Chondrocyte (in vitro differentiated cells): ENCODE measurements around the gene GRB10. TPM values are rescaled to one million over a fixed set of nuclear protein-coding genes. Genes with fewer than 3 reads are reported as not detected.

Experiments
- DNase-seq: peaks from one replicate; pipeline ENCODE4 v3.0.0; 2021; ENCODE audit warnings: mixed read lengths, low spot score
- H3K27ac Mint-ChIP-seq: one replicate; pipeline ENCODE4 v1.8.0; 2021; ENCODE audit warnings: mild to moderate bottlenecking, moderate library complexity, mixed read lengths; ENCODE audit not compliant: unreplicated experiment
- H3K27me3 Mint-ChIP-seq: 2 replicates; pipeline ENCODE4 v1.8.0; 2021; ENCODE audit warnings: low read depth, mixed read lengths
- H3K36me3 Mint-ChIP-seq: 2 replicates; pipeline ENCODE4 v1.8.0; 2021; ENCODE audit warnings: low read depth, mixed read lengths
- H3K4me1 Mint-ChIP-seq: 2 replicates; pipeline ENCODE4 v1.8.0; 2021; ENCODE audit warnings: low read depth, mild to moderate bottlenecking, mixed read lengths
- H3K4me3 Mint-ChIP-seq: one replicate; pipeline ENCODE4 v1.8.0; 2021; ENCODE audit warnings: mild to moderate bottlenecking, moderate library complexity, mixed read lengths; ENCODE audit not compliant: unreplicated experiment
- H3K9me3 Mint-ChIP-seq: 2 replicates; pipeline ENCODE4 v1.8.0; 2021; ENCODE audit warnings: low read depth, mixed read lengths
- total RNA-seq: library from RNA; stranded (reverse); gene quantifications from 3 replicates; pipeline ENCODE4 v1.2.1, GENCODE V29; 2021
- TF ChIP-seq, protein P1 (sequence below): fragments of 200-600 bp; sonication (generic); IDR thresholded peaks from 2 replicates; pipeline ENCODE4 v1.5.0; 2021; ENCODE audit warnings: antibody characterized with exemption, mild to moderate bottlenecking, moderate library complexity

GRB10 gene
- total RNA-seq, 1 donor from 2014 or later, result 73.7 TPM

DNA sequence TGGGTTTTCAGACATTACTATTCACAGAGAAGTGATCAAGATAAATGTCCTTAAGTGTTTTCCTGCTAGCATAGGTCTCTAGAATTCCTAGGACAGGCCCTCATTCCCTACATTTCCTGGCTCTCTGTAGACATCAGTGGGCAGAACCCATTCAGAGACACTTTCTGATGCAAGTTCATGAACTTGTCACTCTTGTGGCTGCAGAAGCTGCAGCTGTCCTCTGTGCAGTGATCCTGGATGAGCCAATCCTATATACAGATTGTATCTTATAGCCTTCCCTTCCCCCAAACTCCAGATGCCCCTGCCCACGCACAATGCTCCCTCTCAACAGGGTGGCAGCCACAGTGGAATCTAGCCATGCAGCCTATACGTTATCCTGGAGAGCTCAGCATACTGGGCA, 12.6 kb upstream of the GRB10 start:
- H3K36me3 Mint-ChIP-seq, result no peaks in the 10 kb centered on the region
- H3K27ac Mint-ChIP-seq, result no peak overlapping the region
- no peak overlapping the region for H3K4me3 Mint-ChIP-seq
- TF ChIP-seq, protein P1, sequence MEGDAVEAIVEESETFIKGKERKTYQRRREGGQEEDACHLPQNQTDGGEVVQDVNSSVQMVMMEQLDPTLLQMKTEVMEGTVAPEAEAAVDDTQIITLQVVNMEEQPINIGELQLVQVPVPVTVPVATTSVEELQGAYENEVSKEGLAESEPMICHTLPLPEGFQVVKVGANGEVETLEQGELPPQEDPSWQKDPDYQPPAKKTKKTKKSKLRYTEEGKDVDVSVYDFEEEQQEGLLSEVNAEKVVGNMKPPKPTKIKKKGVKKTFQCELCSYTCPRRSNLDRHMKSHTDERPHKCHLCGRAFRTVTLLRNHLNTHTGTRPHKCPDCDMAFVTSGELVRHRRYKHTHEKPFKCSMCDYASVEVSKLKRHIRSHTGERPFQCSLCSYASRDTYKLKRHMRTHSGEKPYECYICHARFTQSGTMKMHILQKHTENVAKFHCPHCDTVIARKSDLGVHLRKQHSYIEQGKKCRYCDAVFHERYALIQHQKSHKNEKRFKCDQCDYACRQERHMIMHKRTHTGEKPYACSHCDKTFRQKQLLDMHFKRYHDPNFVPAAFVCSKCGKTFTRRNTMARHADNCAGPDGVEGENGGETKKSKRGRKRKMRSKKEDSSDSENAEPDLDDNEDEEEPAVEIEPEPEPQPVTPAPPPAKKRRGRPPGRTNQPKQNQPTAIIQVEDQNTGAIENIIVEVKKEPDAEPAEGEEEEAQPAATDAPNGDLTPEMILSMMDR, result no peak
- peaks cover 7% of the 10 kb centered on the region for H3K9me3 Mint-ChIP-seq
- DNase-seq, result no peak
- peaks cover 26% of the 10 kb centered on the region for H3K4me1 Mint-ChIP-seq
- peaks cover 5% of the 10 kb centered on the region for H3K27me3 Mint-ChIP-seq

DNA sequence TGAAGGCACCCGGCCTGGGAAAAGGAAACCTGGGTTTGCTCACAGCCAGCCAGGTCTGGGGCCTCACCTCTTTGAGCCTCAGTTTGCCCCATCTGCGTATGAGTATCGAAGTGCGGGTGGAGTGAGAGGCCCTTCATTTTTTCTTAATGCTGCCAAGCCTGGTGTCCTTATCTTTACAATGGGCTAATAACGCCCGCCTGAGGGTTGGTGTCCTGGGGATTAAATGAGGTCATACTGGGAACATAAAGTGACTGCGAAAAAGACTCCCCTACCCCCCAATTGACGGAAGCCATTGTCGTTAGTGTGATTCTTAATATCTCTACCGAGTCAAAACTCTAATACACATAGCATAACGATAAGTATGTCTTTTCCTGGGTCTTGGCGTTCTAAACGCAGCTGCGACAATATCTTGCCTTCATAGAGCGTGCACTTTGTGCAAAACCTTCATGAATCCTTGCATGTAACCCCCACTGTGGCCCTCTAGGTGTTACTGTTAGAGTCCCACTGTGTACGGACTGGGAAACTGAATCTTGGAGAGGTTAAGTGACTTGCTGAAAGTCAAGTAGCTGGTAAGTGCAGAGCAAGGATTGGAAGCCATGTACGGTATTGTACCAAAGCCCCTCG, 11.4 kb upstream of the GRB10 start:
- H3K4me3 Mint-ChIP-seq, result peak overlapping the region; percentile 59
- H3K9me3 Mint-ChIP-seq, result peaks cover 7% of the 10 kb centered on the region
- no peak overlapping the region for H3K27ac Mint-ChIP-seq
- TF ChIP-seq, protein P1, result no peak
- H3K36me3 Mint-ChIP-seq, result peaks cover under 1% of the 10 kb centered on the region
- no peak for DNase-seq
- H3K4me1 Mint-ChIP-seq, result peaks cover 38% of the 10 kb centered on the region
- H3K27me3 Mint-ChIP-seq, result no peaks in the 10 kb centered on the region

DNA sequence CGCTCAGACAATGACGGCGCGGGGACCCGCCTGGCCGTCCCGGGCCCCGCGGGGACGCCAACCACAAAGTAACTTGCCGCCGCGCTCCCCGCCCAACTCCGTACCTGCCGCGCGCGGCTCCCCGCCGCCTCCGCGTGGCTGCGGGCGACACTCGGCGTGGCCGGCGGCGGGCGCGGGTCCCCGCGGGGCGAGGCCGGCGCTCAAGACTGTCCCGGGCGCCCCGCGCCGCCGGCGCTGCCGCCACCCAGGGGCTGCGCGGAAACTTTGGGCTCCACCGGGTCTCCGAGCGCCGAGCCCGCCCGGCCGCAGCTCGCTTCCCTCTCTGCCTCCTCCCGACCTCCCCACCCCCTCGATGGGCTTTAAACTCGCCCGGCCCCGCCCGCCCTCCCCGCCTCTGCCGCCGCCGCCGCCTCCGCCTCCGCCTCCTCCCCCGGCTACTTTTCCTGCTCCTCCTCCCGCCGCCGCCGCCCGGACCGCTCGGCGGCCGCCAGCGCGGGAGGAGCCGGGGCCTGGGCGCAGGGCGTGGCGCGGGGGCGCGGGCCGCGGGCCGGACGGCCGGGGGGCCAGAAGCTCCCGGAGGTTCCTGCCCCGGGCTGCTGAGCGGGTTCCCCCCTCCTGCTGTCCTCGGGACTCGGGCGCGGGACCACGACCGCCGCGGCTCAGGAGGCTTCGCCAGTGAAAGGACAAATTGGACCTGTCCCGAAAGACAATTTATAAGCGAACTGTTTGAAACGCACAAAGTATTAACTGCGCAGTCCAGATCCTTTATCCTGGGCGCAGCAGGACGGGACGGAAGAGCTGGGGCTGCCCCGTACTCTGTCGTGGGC, 10.6 kb upstream of the GRB10 start:
- TF ChIP-seq, protein P1, result no peak
- H3K27me3 Mint-ChIP-seq, result no peaks in the 10 kb centered on the region
- H3K27ac Mint-ChIP-seq, result no peak overlapping the region
- no peak for DNase-seq
- H3K4me1 Mint-ChIP-seq, result peaks cover 42% of the 10 kb centered on the region
- H3K36me3 Mint-ChIP-seq, result peaks cover 2% of the 10 kb centered on the region
- H3K9me3 Mint-ChIP-seq, result peaks cover 6% of the 10 kb centered on the region
- H3K4me3 Mint-ChIP-seq, result peak overlapping the region; percentile 59

DNA sequence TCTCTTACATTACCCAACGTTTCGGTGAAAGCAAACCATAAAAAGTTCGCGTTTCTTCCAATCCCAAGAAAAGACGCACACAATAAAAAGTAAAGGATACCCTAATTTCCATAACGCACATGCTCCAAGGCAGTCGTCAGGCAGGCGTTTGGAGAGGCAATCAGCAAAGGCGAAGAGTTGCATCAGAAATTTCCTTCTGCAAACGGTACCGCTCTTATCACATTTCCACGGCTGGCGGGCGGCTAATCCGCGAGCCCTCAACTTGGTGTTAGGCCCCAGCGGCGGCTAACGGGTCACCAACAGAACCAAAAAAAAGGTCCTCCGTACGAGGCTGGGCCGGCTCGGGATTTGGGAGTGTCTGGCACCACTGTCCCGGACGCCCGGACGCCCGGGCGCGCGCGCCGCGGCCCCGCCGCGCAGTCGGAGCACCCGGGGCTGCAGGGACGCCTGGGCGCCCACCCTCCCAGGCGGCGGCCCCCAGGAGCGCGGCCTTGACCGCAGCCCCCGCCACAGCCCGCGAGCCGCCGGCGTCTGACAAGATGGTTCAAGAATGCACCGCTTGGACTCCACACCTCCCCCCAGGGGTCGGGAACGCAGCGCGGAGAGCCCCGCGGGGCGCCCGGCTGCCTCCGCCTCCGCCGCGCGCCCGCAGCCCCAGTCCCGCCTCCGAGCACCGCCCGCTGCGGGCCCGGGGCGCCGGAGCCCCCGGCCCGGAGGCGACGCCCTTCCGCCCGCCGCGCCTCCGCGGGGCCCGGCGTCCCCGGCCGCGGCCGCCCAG, 9.8 kb upstream of the GRB10 start:
- Mint-ChIP-seq H3K36me3 (peaks cover 2% of the 10 kb centered on the region), H3K27ac (peak overlapping the region; percentile 91), H3K9me3 (peaks cover 4% of the 10 kb centered on the region), H3K4me1 (peaks cover 43% of the 10 kb centered on the region), H3K4me3 (peak overlapping the region; percentile 89), H3K27me3 (no peaks in the 10 kb centered on the region)
- TF ChIP-seq, protein P1, result no peak
- DNase-seq, result no peak

DNA sequence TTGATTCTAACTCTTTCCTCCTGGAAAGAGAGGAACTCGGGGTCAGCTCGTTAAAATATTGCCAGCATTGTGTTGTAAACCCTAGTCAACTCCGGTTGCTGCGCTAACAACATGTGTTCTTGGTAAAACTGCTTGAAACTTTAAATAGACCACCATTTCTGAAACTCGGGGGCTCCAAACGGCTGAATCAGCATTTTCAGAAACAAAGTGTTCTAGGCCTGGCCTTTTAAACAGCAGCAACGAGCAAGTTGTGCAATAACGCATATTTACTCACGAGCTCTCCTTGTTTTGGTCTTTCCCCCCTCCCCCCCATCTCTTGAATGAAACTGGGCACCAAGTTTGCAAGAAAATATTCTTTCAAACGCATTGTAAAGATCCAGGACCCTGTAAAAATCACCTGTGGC, 9.2 kb upstream of the GRB10 start:
- peaks cover 45% of the 10 kb centered on the region for H3K4me1 Mint-ChIP-seq
- H3K36me3 Mint-ChIP-seq, result peaks cover 3% of the 10 kb centered on the region
- no peaks in the 10 kb centered on the region for H3K27me3 Mint-ChIP-seq
- TF ChIP-seq, protein P1, result no peak
- no peak for DNase-seq
- H3K4me3 Mint-ChIP-seq, result peak overlapping the region; percentile 89
- H3K27ac Mint-ChIP-seq, result peak overlapping the region; percentile 91
- H3K9me3 Mint-ChIP-seq, result peaks cover 5% of the 10 kb centered on the region
